H9 (cell line): ENCODE measurements around the gene LMTK3. TPM values are rescaled to one million over a fixed set of nuclear protein-coding genes. Genes with fewer than 3 reads are reported as not detected.

ENCODE experiments used
- DNase-seq: peaks from one replicate; pipeline ENCODE4 v3.0.0-alpha.2; 2017
- H2AFZ ChIP-seq: one replicate; pipeline ENCODE4 v1.6.1; 2013; ENCODE audit warnings: mild to moderate bottlenecking, low read length, control low read depth, moderate library complexity
- H2AK5ac ChIP-seq: 2 replicates; pipeline ENCODE4 v1.6.1; 2013; ENCODE audit warnings: low read length, control low read depth, mixed read lengths; ENCODE audit not compliant: insufficient read length
- H2BK120ac ChIP-seq: one replicate; pipeline ENCODE4 v1.6.1; 2013; ENCODE audit warnings: low read depth, mild to moderate bottlenecking, low read length, control low read depth, inconsistent platforms; ENCODE audit not compliant: poor library complexity, severe bottlenecking
- H2BK12ac ChIP-seq: 2 replicates; pipeline ENCODE4 v1.6.1; 2013; ENCODE audit warnings: low read length, control low read depth, mixed read lengths, low read depth; ENCODE audit not compliant: insufficient read length
- H2BK15ac ChIP-seq: 2 replicates; pipeline ENCODE4 v1.6.1; 2013; ENCODE audit warnings: low read depth, low read length, control low read depth
- H2BK20ac ChIP-seq: one replicate; pipeline ENCODE4 v1.6.1; 2013; ENCODE audit warnings: low read depth, mild to moderate bottlenecking, low read length, control low read depth, inconsistent platforms; ENCODE audit not compliant: poor library complexity, severe bottlenecking
- H2BK5ac ChIP-seq: 2 replicates; pipeline ENCODE4 v1.6.1; 2013; ENCODE audit warnings: low read length, control low read depth, mixed read lengths; ENCODE audit not compliant: insufficient read length
- H3K14ac ChIP-seq: 2 replicates; pipeline ENCODE4 v1.6.1; 2013; ENCODE audit warnings: low read length, control low read depth; ENCODE audit not compliant: insufficient read depth
- H3K18ac ChIP-seq: 2 replicates; pipeline ENCODE4 v1.6.1; 2013; ENCODE audit warnings: low read depth, mild to moderate bottlenecking, mixed read lengths, low read length, control low read depth; ENCODE audit not compliant: insufficient read length
- H3K23ac ChIP-seq: 2 replicates; pipeline ENCODE4 v1.6.1; 2013; ENCODE audit warnings: low read length, control low read depth, mixed read lengths, low read depth; ENCODE audit not compliant: insufficient read length
- H3K23me2 ChIP-seq: 2 replicates; pipeline ENCODE4 v1.6.1; 2013; ENCODE audit warnings: low read depth, mild to moderate bottlenecking, mixed read lengths, low read length, control low read depth; ENCODE audit not compliant: insufficient read length, poor library complexity, severe bottlenecking
- H3K27ac ChIP-seq: 2 replicates; pipeline ENCODE4 v1.5.1; 2013; ENCODE audit warnings: low read length, control low read depth, mixed read lengths, low read depth; ENCODE audit not compliant: insufficient read length
- H3K27me3 ChIP-seq: 2 replicates; pipeline ENCODE4 v1.6.1; 2013; ENCODE audit warnings: low read length, control low read depth, inconsistent platforms; ENCODE audit not compliant: insufficient read depth
- H3K4ac ChIP-seq: 2 replicates; pipeline ENCODE4 v1.6.1; 2013; ENCODE audit warnings: low read depth, mild to moderate bottlenecking, control low read depth, inconsistent platforms, low read length, moderate library complexity
- H3K4me1 ChIP-seq: 2 replicates; pipeline ENCODE4 v1.6.1; 2013; ENCODE audit warnings: low read length, control low read depth, inconsistent platforms; ENCODE audit not compliant: insufficient read depth
- H3K4me2 ChIP-seq: 2 replicates; pipeline ENCODE4 v1.6.1; 2013; ENCODE audit warnings: low read length, control low read depth, mixed read lengths; ENCODE audit not compliant: insufficient read length, insufficient read depth
- H3K56ac ChIP-seq: 2 replicates; pipeline ENCODE4 v1.6.1; 2013; ENCODE audit warnings: low read depth, mild to moderate bottlenecking, mixed read lengths, low read length, control low read depth; ENCODE audit not compliant: insufficient read length
- H3K79me1 ChIP-seq: 2 replicates; pipeline ENCODE4 v1.6.1; 2013; ENCODE audit warnings: low read depth, mild to moderate bottlenecking, moderate library complexity, low read length, control low read depth, inconsistent platforms; ENCODE audit not compliant: insufficient read depth, poor library complexity, severe bottlenecking
- H3K79me2 ChIP-seq: 2 replicates; pipeline ENCODE4 v1.6.1; 2013; ENCODE audit warnings: low read length, control low read depth, inconsistent platforms; ENCODE audit not compliant: insufficient read depth
- H3K9ac ChIP-seq: 2 replicates; pipeline ENCODE4 v1.6.1; 2013; ENCODE audit warnings: low read length, control low read depth, mixed read lengths; ENCODE audit not compliant: insufficient read length; ENCODE audit errors: extremely low read depth
- H3K9me3 ChIP-seq: one replicate; pipeline ENCODE4 v1.6.1; 2013; ENCODE audit warnings: low read depth, low read length, inconsistent platforms; ENCODE audit not compliant: control insufficient read depth
- H3T11ph ChIP-seq: one replicate; pipeline ENCODE4 v1.6.1; 2013; ENCODE audit warnings: mild to moderate bottlenecking, low read length, control low read depth, inconsistent platforms
- H4K20me1 ChIP-seq: one replicate; pipeline ENCODE4 v1.6.1; 2013; ENCODE audit not compliant: control insufficient read depth, insufficient read length, insufficient read depth
- H4K5ac ChIP-seq: 2 replicates; pipeline ENCODE4 v1.6.1; 2013; ENCODE audit warnings: low read depth, mild to moderate bottlenecking, mixed read lengths, low read length, control low read depth; ENCODE audit not compliant: insufficient read length
- H4K8ac ChIP-seq: replicated peaks from 2 replicates; pipeline ENCODE4 v1.6.1; 2013; ENCODE audit warnings: low read length, control low read depth, mixed read lengths, low read depth; ENCODE audit not compliant: insufficient read length
- H4K91ac ChIP-seq: 2 replicates; pipeline ENCODE4 v1.6.1; 2013; ENCODE audit warnings: low read depth, mild to moderate bottlenecking, moderate library complexity, mixed read lengths, low read length, control low read depth; ENCODE audit not compliant: insufficient read length
- H3K27ac Mint-ChIP-seq, 3 experiments: 2 replicates in 2 of 3; 3 replicates in 1 of 3; pipeline ENCODE4 v1.8.0; 2020 to 2021; ENCODE audit warnings: mixed read lengths in 3 of 3, mild to moderate bottlenecking in 1 of 3, moderate library complexity in 1 of 3
- H3K27me3 Mint-ChIP-seq: 2 replicates; pipeline ENCODE4 v1.8.0; 2021; ENCODE audit warnings: low read depth, mild to moderate bottlenecking, moderate library complexity, mixed read lengths
- H3K36me3 Mint-ChIP-seq, 3 experiments: 2 replicates in 2 of 3; 3 replicates in 1 of 3; pipeline ENCODE4 v1.8.0; 2020 to 2021; ENCODE audit warnings: low read depth in 3 of 3, mixed read lengths in 3 of 3; ENCODE audit not compliant: insufficient read depth in 1 of 3
- H3K4me1 Mint-ChIP-seq, 2 experiments: 2 replicates each; pipeline ENCODE4 v1.8.0; 2020; ENCODE audit warnings: mixed read lengths in 2 of 2
- H3K4me3 Mint-ChIP-seq, 2 experiments: 2 replicates in 1 of 2; 3 replicates in 1 of 2; pipeline ENCODE4 v1.8.0; 2020 to 2021; ENCODE audit warnings: mild to moderate bottlenecking in 2 of 2, mixed read lengths in 2 of 2, moderate library complexity in 1 of 2
- H3K9me3 Mint-ChIP-seq, 2 experiments: 2 replicates in 1 of 2; 3 replicates in 1 of 2; pipeline ENCODE4 v1.8.0; 2020; ENCODE audit warnings: mild to moderate bottlenecking in 2 of 2, mixed read lengths in 2 of 2, moderate library complexity in 1 of 2
- CTCF ChIP-seq: fragments of 200-600 bp; sonication (generic); conservative IDR thresholded peaks from 3 replicates; pipeline ENCODE4 v1.8.0; 2021; ENCODE audit warnings: antibody characterized with exemption, mild to moderate bottlenecking
- WGBS: extraction: QIAGEN DNeasy Blood & Tissue Kit; methylation state at CpG from one replicate; pipeline ENCODE4 v1.1.7; 2013; ENCODE audit warnings: missing lambda C conversion rate, low lambda C conversion rate, mixed read lengths; ENCODE audit not compliant: insufficient read length; ENCODE audit errors: extremely low coverage; 5-methylcytosine and 5-hydroxymethylcytosine counted together
- total RNA-seq: library from RNA; stranded (reverse); gene quantifications from 2 replicates; pipeline ENCODE4 v1.2.1, GENCODE V29; 2021

LMTK3 gene
- total RNA-seq, 1 experiment from 2014 or later: 14.4 TPM

DNA sequence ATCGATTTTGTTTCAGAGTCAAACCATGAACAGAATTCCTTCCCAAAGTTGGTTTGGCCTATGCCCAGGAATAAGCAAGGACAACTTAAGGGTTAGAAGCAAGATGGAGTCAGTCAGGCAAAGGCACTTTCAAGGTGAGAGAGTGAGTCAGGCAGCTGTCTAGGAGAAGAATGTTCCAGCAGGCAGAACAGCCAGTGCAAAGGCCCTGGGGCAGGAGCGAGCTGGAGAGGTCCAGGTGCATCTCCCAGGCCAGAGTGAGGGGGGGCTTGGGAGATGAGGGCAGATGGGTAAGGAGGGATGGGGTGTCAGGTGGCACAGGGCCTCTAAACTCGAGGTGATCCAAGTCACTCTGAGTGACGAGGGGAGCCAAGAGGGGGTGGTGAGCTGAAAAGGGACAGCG lies 75.0 kb downstream of the LMTK3 start:
- Mint-ChIP-seq H3K4me3 (no peak overlapping the region), H3K4me1 (peaks cover 3 to 4% of the 10 kb centered on the region in 2 experiments; a peak in 3 of 4 replicates), H3K9me3 (no peaks in the 10 kb centered on the region), H3K27me3 (no peaks in the 10 kb centered on the region; the same call in 1 of the 2 replicates), H3K27ac (no peak overlapping the region; a peak in 2 of 7 replicates), H3K36me3 (peaks cover 0 to 4% (median 2%) of the 10 kb centered on the region in 3 experiments; a peak in 5 of 7 replicates)
- Histone ChIP-seq H4K91ac (no peak overlapping the region), H3K23me2 (no peaks in the 10 kb centered on the region), H2BK20ac (no peak overlapping the region), H3K79me2 (no peaks in the 10 kb centered on the region), H3K14ac (no peak overlapping the region), H3K56ac (no peak overlapping the region), H3K27ac (no peak overlapping the region), H4K8ac (no peak overlapping the region), H2BK15ac (no peak overlapping the region), H2BK120ac (no peak overlapping the region), H3K9me3 (no peaks in the 10 kb centered on the region), H2BK12ac (no peak overlapping the region), H4K5ac (no peak overlapping the region), H4K20me1 (no peaks in the 10 kb centered on the region), H3K4me1 (no peaks in the 10 kb centered on the region), H3K27me3 (no peaks in the 10 kb centered on the region), H3K4me2 (no peak overlapping the region), H3K79me1 (no peaks in the 10 kb centered on the region), H3K9ac (no peak overlapping the region), H3K4ac (no peak overlapping the region), H3K23ac (no peak overlapping the region), H3T11ph (no peak overlapping the region), H2AK5ac (no peak overlapping the region), H3K18ac (no peak overlapping the region), H2AFZ (no peak overlapping the region), H2BK5ac (no peak overlapping the region)
- WGBS: no CpG with 5 or more reads among the region's 5 CpGs
- DNase-seq: no peak
- TF ChIP-seq CTCF: no peak

Other genes starting within 250 kb of the LMTK3 start
- gene ZNF114, start 241.8 kb downstream of the LMTK3 start, total RNA-seq: 20.2 and 20.3 TPM in 2 replicates
- 9.6 and 13.2 TPM in 2 replicates for gene EMP3, start 186.3 kb downstream of the LMTK3 start, total RNA-seq
- 15.2 and 16.0 TPM in 2 replicates for gene TMEM143, start 147.9 kb downstream of the LMTK3 start, total RNA-seq
- gene SYNGR4, start 147.5 kb downstream of the LMTK3 start, total RNA-seq: 0.31 TPM in 1 of 2 replicates, not detected in the other
- 195 and 198 TPM in 2 replicates for gene KDELR1, start 120.3 kb downstream of the LMTK3 start, total RNA-seq
- 5.9 and 6.2 TPM in 2 replicates for gene GRIN2D, start 118.2 kb downstream of the LMTK3 start, total RNA-seq
- 92.0 and 94.6 TPM in 2 replicates for gene GRWD1, start 65.9 kb downstream of the LMTK3 start, total RNA-seq
- 1.1 and 1.2 TPM in 2 replicates for gene KCNJ14, start 56.3 kb downstream of the LMTK3 start, total RNA-seq
- gene CYTH2, start 42.5 kb downstream of the LMTK3 start, total RNA-seq: 97.1 and 103 TPM in 2 replicates
- gene SULT2B1, start 40.3 kb upstream of the LMTK3 start, total RNA-seq: 1.3 and 1.7 TPM in 2 replicates
- not detected in 2 replicates for gene SPACA4, start 94.9 kb upstream of the LMTK3 start, total RNA-seq
- 9.2 and 9.5 TPM in 2 replicates for gene FAM83E, start 103.2 kb upstream of the LMTK3 start, total RNA-seq
- 1,855 and 1,874 TPM in 2 replicates for gene RPL18, start 107.3 kb upstream of the LMTK3 start, total RNA-seq
- 55.0 and 57.2 TPM in 2 replicates for gene SPHK2, start 107.7 kb upstream of the LMTK3 start, total RNA-seq
- gene DBP, start 125.5 kb upstream of the LMTK3 start, total RNA-seq: 11.4 and 12.6 TPM in 2 replicates
- 102 and 107 TPM in 2 replicates for gene CA11, start 134.4 kb upstream of the LMTK3 start, total RNA-seq
- gene NTN5, start 161.2 kb upstream of the LMTK3 start, total RNA-seq: 0.33 and 0.55 TPM in 2 replicates
- gene FUT2, start 184.1 kb upstream of the LMTK3 start, total RNA-seq: 11.4 and 13.2 TPM in 2 replicates
- 1.4 and 1.6 TPM in 2 replicates for gene MAMSTR, start 207.9 kb upstream of the LMTK3 start, total RNA-seq
- 2.4 and 2.8 TPM in 2 replicates for gene RASIP1, start 228.8 kb upstream of the LMTK3 start, total RNA-seq
- gene IZUMO1, start 235.1 kb upstream of the LMTK3 start, total RNA-seq: 2.6 and 3.7 TPM in 2 replicates
- gene FUT1, start 240.8 kb upstream of the LMTK3 start, total RNA-seq: 15.9 and 16.1 TPM in 2 replicates
- gene FGF21, start 243.7 kb upstream of the LMTK3 start, total RNA-seq: 0.55 and 0.90 TPM in 2 replicates